Keratinocyte (primary cell): ENCODE measurements around the gene FAM120AOS. TPM values are rescaled to one million over a fixed set of nuclear protein-coding genes. Genes with fewer than 3 reads are reported as not detected.

Source experiments
- DNase-seq: peaks from one replicate; pipeline ENCODE4 v3.0.0-alpha.2; 2011; ENCODE audit warnings: low read depth, missing footprints, low spot score
- FAIRE-seq: peaks from 2 replicates; lab custom pipeline; 2011; peaks lifted over from hg19 to GRCh38; lab: Jason Lieb, UNC
- H2AFZ ChIP-seq: 2 replicates; pipeline ENCODE4 v1.6.0; 2012; ENCODE audit warnings: low read length, control low read depth, inconsistent platforms; ENCODE audit not compliant: control insufficient read depth
- H3K27ac ChIP-seq: 2 replicates; pipeline ENCODE4 v1.5.1; 2011; ENCODE audit warnings: low read length; ENCODE audit not compliant: control insufficient read depth, insufficient read depth
- H3K27me3 ChIP-seq: 3 replicates; pipeline ENCODE4 v1.6.0; 2011; ENCODE audit warnings: low read length; ENCODE audit not compliant: control insufficient read depth, insufficient read depth; ENCODE audit errors: extremely low read depth
- H3K36me3 ChIP-seq, 2 experiments: 2 replicates in 1 of 2; 3 replicates in 1 of 2; pipeline ENCODE4 v1.5.1; 2011; ENCODE audit warnings: low read length in 2 of 2, mild to moderate bottlenecking in 1 of 2; ENCODE audit not compliant: control insufficient read depth in 2 of 2, insufficient read depth in 2 of 2; ENCODE audit errors: extremely low read depth in 1 of 2
- H3K4me1 ChIP-seq: 3 replicates; pipeline ENCODE4 v1.5.1; 2011; ENCODE audit warnings: low read length; ENCODE audit not compliant: control insufficient read depth, insufficient read depth; ENCODE audit errors: extremely low read depth
- H3K4me2 ChIP-seq: 3 replicates; pipeline ENCODE4 v1.6.0; 2011; ENCODE audit warnings: low read depth, low read length; ENCODE audit not compliant: control insufficient read depth, insufficient read depth; ENCODE audit errors: extremely low read depth
- H3K4me3 ChIP-seq, 3 experiments: fragments of 200-600 bp in 1 of 3; sonication (generic) in 1 of 3; 2 replicates in 2 of 3; 3 replicates in 1 of 3; pipeline ENCODE4 v1.5.1; 2011 to 2016; ENCODE audit warnings: low read length in 3 of 3, mild to moderate bottlenecking in 3 of 3, control low read depth in 2 of 3, inconsistent platforms in 1 of 3, low read depth in 1 of 3, mixed read lengths in 1 of 3, mixed run types in 1 of 3, moderate library complexity in 1 of 3; ENCODE audit not compliant: control insufficient read depth in 2 of 3, insufficient read depth in 2 of 3; ENCODE audit errors: extremely low read depth in 1 of 3
- H3K79me2 ChIP-seq: 2 replicates; pipeline ENCODE4 v1.6.0; 2012; ENCODE audit warnings: low read length; ENCODE audit not compliant: control insufficient read depth, insufficient read depth
- H3K9ac ChIP-seq: 3 replicates; pipeline ENCODE4 v1.6.0; 2011; ENCODE audit warnings: low read length; ENCODE audit not compliant: control insufficient read depth, insufficient read depth; ENCODE audit errors: extremely low read depth
- H3K9me1 ChIP-seq: 3 replicates; pipeline ENCODE4 v1.6.0; 2011; ENCODE audit warnings: low read length; ENCODE audit not compliant: control insufficient read depth, insufficient read depth; ENCODE audit errors: extremely low read depth
- H3K9me3 ChIP-seq: 2 replicates; pipeline ENCODE4 v1.5.1; 2012; ENCODE audit warnings: low read depth, low read length; ENCODE audit not compliant: control insufficient read depth
- H4K20me1 ChIP-seq: 3 replicates; pipeline ENCODE4 v1.6.0; 2011; ENCODE audit warnings: low read length; ENCODE audit not compliant: control insufficient read depth, insufficient read depth; ENCODE audit errors: extremely low read depth
- CTCF ChIP-seq, 3 experiments: IDR thresholded peaks in 1 of 3; conservative IDR thresholded peaks in 1 of 3; optimal IDR thresholded peaks in 1 of 3; 2 replicates in 2 of 3; 3 replicates in 1 of 3; pipeline versions ENCODE3 to v1.5.1; 2011; ENCODE audit warnings: low read length in 3 of 3, mild to moderate bottlenecking in 3 of 3, moderate library complexity in 2 of 3, control low read depth in 1 of 3, inconsistent platforms in 1 of 3; ENCODE audit not compliant: insufficient read depth in 2 of 3; ENCODE audit errors: extremely low read depth in 1 of 3
- EZH2 ChIP-seq: IDR thresholded peaks from one replicate; pipeline ENCODE4 v1.6.1; 2012; ENCODE audit warnings: inconsistent platforms, mild to moderate bottlenecking, low read length, moderate library complexity
- dilution Hi-C: fragments of 300-500 bp; cut with MboI; formaldehyde crosslinking; loops from one replicate; pipeline ENCODE4 v1.7.0; 2020; ENCODE audit warnings: low sequenced_read_pairs; ENCODE audit not compliant: extremely low pct_ligation_motif_present
- polyA plus RNA-seq, 5 experiments: library from polyadenylated mRNA; depleted of rRNA in 3 of 5; stranded (reverse) in 3 of 5; stranded (forward) in 1 of 5; unstranded in 1 of 5; fragments of >200 nt; gene quantifications; 1 replicate in 1 of 5; 2 replicates in 3 of 5; 3 replicates in 1 of 5; pipeline versions ENCODE4 v1.2.1 to v1.2.3, GENCODE V29; 2011 to 2012; ENCODE audit warnings: missing spikeins in 2 of 5, low read depth in 1 of 5, low replicate concordance in 1 of 5

FAM120AOS gene
- polyA plus RNA-seq, 1 donor (not counting 4 experiments of a cell fraction or from before 2014, with no cell fraction given): 18.6 TPM

GRCh38 chr9:93493949-93494348 is 40.6 kb upstream of the FAM120AOS start:
- dilution Hi-C loops: no loop called here
- Histone ChIP-seq H3K9ac (no peak overlapping the region), H3K4me2 (no peak overlapping the region), H3K79me2 (peaks cover 73% of the 10 kb centered on the region), H3K9me1 (no peaks in the 10 kb centered on the region), H3K36me3 (peaks cover 28 to 34% of the 10 kb centered on the region in 2 experiments), H4K20me1 (peaks cover 11% of the 10 kb centered on the region), H3K4me3 (no peak overlapping the region), H3K27me3 (no peaks in the 10 kb centered on the region), H3K4me1 (peaks cover 3% of the 10 kb centered on the region), H2AFZ (no peak overlapping the region), H3K27ac (no peak overlapping the region), H3K9me3 (no peaks in the 10 kb centered on the region)
- FAIRE-seq (no peak), DNase-seq (no peak)
- TF ChIP-seq CTCF (optimal IDR thresholded peaks at IDR 0.05 in 1 of 3, IDR thresholded peaks at IDR 0.05 in 1 of 3, conservative IDR thresholded peaks at IDR 0.05 in 1 of 3; ENCODE audit: extremely low read depth in 1 of 3, insufficient read depth in 2 of 3, low read length in 3 of 3) (no peak), EZH2 (no peak)

- Histone ChIP-seq H4K20me1 (peaks cover 8% of the 10 kb centered on the region), H3K36me3 (peaks cover 21 to 31% of the 10 kb centered on the region in 2 experiments), H3K9me3 (no peaks in the 10 kb centered on the region), H3K9me1 (no peaks in the 10 kb centered on the region), H3K4me3 (no peak overlapping the region), H3K9ac (no peak overlapping the region), H3K4me1 (peaks cover 3% of the 10 kb centered on the region), H3K4me2 (no peak overlapping the region), H3K27ac (no peak overlapping the region), H3K27me3 (no peaks in the 10 kb centered on the region), H3K79me2 (peaks cover 81% of the 10 kb centered on the region), H2AFZ (no peak overlapping the region)
- TF ChIP-seq CTCF (optimal IDR thresholded peaks at IDR 0.05 in 1 of 3, IDR thresholded peaks at IDR 0.05 in 1 of 3, conservative IDR thresholded peaks at IDR 0.05 in 1 of 3; ENCODE audit: extremely low read depth in 1 of 3, insufficient read depth in 2 of 3, low read length in 3 of 3) (no peak), EZH2 (no peak)
- no peak for DNase-seq
- FAIRE-seq: no peak
- dilution Hi-C loops: no loop called here
Observed at GRCh38 chr9:93492327-93492726, 38.9 kb upstream of the FAM120AOS start.
